Measurements from ENCODE around the gene ZFP36L2. TPM values are rescaled to one million over a fixed set of nuclear protein-coding genes. Genes with fewer than 3 reads are reported as not detected.

The ZFP36L2 gene
- total RNA-seq, 1 donor from 2014 or later, result 222 TPM

DNA sequence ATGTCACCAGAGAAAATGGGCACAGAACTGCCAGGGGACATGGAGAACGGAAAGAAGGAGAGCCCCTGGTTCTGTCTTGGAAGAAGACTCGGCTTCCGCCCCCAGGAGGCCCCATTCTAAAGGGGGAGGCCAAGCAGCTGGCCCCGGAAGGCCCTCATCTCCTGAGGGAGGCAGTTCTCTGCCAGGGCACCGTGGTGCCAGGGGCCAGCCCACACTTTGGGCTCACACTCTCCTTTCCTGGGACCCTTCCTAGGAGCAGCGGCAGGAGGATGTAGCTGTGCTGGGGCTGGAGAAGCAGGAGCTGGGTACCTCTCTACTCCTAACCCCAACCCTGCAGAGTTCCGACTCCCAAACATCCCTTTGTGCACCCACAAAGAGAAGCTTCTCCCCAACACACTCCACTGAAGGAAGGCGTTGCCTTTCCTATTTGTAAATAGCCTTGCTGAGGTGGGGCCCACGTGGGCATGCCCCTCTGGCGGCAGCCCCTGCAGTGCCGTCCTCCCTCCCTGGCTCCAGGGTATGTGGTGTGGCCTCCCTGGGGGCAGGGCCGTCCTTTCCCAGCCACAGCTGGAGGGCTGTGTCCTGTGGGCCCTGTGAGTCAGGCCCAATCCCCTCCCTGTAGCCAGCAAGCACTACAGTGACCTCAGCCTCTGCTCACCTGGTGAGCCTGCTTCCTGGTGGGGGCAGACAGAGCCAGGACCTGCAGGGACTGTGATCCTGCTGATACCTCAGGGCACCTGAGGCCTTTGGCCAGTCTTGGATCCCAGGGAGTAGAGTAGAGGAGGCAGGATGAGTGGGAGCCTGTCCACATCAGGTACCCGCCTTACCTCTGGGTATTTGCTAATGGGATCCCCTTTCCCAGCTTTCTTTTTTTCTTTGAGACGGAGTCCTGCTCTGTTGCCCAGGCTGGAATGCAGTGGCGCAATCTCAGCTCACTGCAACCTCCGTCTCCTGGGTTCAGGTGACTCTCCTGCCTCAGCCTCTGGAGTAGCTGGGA lies 26.6 kb downstream of the ZFP36L2 start:
- no peak for DNase-seq (ENCODE audit: low spot score, unreplicated experiment)
- Mint-ChIP-seq H3K4me1 (ENCODE audit: low read depth) (peaks cover 14% of the 10 kb centered on the region), H3K4me3 (ENCODE audit: low read depth) (no peak overlapping the region), H3K27ac (peak overlapping the region; percentile 45), H3K36me3 (ENCODE audit: insufficient read depth) (no peaks in the 10 kb centered on the region), H3K9me3 (ENCODE audit: low read depth) (no peaks in the 10 kb centered on the region), H3K27me3 (no peaks in the 10 kb centered on the region)
- TF ChIP-seq, protein P1, sequence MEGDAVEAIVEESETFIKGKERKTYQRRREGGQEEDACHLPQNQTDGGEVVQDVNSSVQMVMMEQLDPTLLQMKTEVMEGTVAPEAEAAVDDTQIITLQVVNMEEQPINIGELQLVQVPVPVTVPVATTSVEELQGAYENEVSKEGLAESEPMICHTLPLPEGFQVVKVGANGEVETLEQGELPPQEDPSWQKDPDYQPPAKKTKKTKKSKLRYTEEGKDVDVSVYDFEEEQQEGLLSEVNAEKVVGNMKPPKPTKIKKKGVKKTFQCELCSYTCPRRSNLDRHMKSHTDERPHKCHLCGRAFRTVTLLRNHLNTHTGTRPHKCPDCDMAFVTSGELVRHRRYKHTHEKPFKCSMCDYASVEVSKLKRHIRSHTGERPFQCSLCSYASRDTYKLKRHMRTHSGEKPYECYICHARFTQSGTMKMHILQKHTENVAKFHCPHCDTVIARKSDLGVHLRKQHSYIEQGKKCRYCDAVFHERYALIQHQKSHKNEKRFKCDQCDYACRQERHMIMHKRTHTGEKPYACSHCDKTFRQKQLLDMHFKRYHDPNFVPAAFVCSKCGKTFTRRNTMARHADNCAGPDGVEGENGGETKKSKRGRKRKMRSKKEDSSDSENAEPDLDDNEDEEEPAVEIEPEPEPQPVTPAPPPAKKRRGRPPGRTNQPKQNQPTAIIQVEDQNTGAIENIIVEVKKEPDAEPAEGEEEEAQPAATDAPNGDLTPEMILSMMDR (IDR thresholded peaks at IDR 0.05; ENCODE audit: unreplicated experiment), result no peak

DNA sequence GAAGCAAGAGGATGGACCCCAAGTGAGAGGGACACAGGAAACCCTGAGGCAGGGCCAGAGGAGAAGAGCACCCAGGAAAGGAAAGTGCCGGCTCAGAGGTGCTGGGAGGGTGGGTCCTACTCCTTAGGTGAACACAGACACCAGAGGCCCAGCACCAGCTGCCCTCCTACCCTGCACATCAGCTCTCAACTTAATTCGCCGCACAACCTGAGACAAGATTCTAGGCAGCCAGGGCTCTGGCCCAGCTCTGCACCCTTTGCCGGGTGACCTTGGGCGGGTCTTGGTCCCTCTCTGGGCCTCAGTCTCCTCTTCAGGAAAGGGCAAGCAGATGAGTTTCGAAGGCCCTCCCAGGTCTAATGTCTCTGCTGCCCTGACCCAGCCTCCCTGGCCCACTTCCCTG lies 28.1 kb downstream of the ZFP36L2 start:
- Mint-ChIP-seq H3K36me3 (ENCODE audit: insufficient read depth) (no peaks in the 10 kb centered on the region), H3K27ac (no peak overlapping the region), H3K27me3 (no peaks in the 10 kb centered on the region), H3K9me3 (ENCODE audit: low read depth) (no peaks in the 10 kb centered on the region), H3K4me3 (ENCODE audit: low read depth) (no peak overlapping the region), H3K4me1 (ENCODE audit: low read depth) (peaks cover 29% of the 10 kb centered on the region)
- TF ChIP-seq, protein P1 (IDR thresholded peaks at IDR 0.05; ENCODE audit: unreplicated experiment), result no peak
- DNase-seq (ENCODE audit: low spot score, unreplicated experiment), result no peak

DNA sequence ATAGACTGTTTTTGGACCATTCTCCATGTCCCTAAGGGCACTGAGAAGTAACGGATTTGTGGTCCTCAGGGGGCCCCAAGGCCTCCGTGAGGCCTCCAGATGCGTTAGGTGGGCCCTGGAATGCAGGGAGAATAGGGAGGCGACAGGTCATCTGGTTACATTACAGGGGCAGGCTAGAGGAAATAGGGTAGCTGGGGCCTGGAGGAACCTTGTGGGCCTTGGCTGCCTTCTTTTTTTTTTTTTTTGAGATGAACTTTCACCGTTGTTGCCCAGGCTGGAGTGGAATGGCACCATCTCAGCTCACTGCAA lies 28.9 kb downstream of the ZFP36L2 start:
- Mint-ChIP-seq H3K27me3 (no peaks in the 10 kb centered on the region), H3K9me3 (ENCODE audit: low read depth) (no peaks in the 10 kb centered on the region), H3K4me3 (ENCODE audit: low read depth) (no peak overlapping the region), H3K27ac (no peak overlapping the region), H3K4me1 (ENCODE audit: low read depth) (peaks cover 35% of the 10 kb centered on the region), H3K36me3 (ENCODE audit: insufficient read depth) (no peaks in the 10 kb centered on the region)
- TF ChIP-seq, protein P1 (IDR thresholded peaks at IDR 0.05; ENCODE audit: unreplicated experiment), result no peak
- no peak for DNase-seq (ENCODE audit: low spot score, unreplicated experiment)

DNA sequence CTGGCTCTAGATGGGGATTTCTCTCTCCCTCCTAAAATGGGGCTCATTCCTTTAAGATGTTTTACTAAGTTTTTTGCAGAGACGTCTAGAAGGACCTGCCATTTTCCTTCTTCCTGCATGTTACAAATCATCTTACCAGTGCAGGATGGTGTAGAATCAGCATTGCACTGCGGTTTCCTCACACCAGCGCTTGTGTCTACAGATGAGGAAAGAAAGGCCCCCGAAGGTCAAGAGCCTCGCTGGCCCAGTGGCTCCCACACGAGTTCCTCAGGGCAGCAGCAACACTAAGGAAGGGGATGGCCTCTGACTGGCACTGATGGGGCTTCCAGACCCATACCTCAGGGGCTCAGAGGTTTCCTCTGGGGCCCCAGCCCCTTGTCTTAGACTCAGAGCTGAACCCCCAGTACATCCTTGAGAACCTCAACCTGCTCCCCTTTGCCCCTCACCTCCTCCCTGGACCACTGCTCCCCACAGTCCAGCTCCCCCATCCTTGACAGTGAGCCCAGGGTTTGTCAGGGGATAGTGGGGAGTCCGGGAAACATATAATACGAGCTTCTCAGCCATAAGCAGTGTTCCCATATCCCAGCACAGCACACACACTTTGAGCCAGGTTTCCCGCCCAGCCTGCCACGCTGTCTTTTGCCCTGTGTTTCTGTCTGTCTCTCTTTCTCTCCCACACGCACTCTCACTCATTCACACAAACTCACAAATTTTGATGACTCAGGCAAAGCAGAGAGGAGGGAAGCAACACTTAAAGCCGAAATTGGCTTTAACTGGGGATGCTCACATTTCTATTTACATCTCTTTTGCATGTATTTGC lies 29.4 kb downstream of the ZFP36L2 start:
- DNase-seq (ENCODE audit: low spot score, unreplicated experiment), result no peak
- H3K27ac Mint-ChIP-seq, result no peak overlapping the region
- H3K4me3 Mint-ChIP-seq (ENCODE audit: low read depth), result no peak overlapping the region
- H3K36me3 Mint-ChIP-seq (ENCODE audit: insufficient read depth), result no peaks in the 10 kb centered on the region
- no peaks in the 10 kb centered on the region for H3K27me3 Mint-ChIP-seq
- peaks cover 35% of the 10 kb centered on the region for H3K4me1 Mint-ChIP-seq (ENCODE audit: low read depth)
- H3K9me3 Mint-ChIP-seq (ENCODE audit: low read depth), result no peaks in the 10 kb centered on the region
- TF ChIP-seq, protein P1 (IDR thresholded peaks at IDR 0.05; ENCODE audit: unreplicated experiment), result no peak

DNA sequence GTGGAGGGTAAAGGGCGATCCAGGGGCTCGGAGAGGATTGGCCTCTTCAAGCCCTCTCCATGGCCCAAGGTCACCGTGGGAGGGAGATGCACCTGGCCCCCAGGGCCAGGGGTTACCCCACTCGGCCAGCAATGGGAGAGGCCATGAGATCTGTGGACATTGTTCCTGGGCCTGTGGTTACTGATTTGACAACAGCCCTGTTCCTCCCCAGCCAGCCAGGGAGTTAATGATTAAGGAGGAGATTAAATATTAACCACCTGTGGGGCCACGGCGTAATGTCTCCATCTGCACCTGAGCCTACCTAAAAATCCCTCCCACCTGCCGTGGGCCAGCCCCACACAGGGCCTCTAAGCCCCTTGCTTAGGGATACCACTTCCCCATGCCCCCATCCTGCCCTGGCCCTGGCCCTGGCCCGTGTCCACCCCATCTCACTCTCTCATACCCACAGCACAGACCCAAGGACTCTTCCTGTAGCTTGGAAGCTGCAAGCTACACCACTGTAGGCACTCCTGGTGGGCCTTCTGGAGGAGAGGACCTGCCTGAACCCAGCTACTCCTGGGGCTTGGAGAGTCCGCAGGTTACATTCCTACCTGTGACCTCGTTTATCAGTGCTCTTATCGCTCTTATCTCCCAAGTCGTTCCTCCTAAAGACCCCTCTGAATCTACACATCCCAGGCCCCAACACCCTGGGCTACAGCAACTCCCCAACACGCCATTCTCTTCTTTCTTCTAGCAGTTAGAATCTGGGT lies 32.1 kb downstream of the ZFP36L2 start:
- peaks cover 39% of the 10 kb centered on the region for H3K4me1 Mint-ChIP-seq (ENCODE audit: low read depth)

More for the DNA sequence above, 32.1 kb downstream of the ZFP36L2 start:
- DNase-seq (ENCODE audit: low spot score, unreplicated experiment), result peak; percentile 59
- H3K27ac Mint-ChIP-seq, result peak overlapping the region; percentile 93
- H3K4me3 Mint-ChIP-seq (ENCODE audit: low read depth), result peak overlapping the region; percentile 54
- H3K27me3 Mint-ChIP-seq, result no peaks in the 10 kb centered on the region
- TF ChIP-seq, protein P1 (IDR thresholded peaks at IDR 0.05; ENCODE audit: unreplicated experiment), result no peak
- H3K9me3 Mint-ChIP-seq (ENCODE audit: low read depth), result no peaks in the 10 kb centered on the region
- no peaks in the 10 kb centered on the region for H3K36me3 Mint-ChIP-seq (ENCODE audit: insufficient read depth)
